ENCODE measurements around the gene TK2. TPM values are rescaled to one million over a fixed set of nuclear protein-coding genes. Genes with fewer than 3 reads are reported as not detected.

TK2 gene
- 15.4 to 18.2 TPM (median 16.1 TPM) in 5 replicates for total RNA-seq (2022; extraction: Qiagen RNA extraction)

DNA sequence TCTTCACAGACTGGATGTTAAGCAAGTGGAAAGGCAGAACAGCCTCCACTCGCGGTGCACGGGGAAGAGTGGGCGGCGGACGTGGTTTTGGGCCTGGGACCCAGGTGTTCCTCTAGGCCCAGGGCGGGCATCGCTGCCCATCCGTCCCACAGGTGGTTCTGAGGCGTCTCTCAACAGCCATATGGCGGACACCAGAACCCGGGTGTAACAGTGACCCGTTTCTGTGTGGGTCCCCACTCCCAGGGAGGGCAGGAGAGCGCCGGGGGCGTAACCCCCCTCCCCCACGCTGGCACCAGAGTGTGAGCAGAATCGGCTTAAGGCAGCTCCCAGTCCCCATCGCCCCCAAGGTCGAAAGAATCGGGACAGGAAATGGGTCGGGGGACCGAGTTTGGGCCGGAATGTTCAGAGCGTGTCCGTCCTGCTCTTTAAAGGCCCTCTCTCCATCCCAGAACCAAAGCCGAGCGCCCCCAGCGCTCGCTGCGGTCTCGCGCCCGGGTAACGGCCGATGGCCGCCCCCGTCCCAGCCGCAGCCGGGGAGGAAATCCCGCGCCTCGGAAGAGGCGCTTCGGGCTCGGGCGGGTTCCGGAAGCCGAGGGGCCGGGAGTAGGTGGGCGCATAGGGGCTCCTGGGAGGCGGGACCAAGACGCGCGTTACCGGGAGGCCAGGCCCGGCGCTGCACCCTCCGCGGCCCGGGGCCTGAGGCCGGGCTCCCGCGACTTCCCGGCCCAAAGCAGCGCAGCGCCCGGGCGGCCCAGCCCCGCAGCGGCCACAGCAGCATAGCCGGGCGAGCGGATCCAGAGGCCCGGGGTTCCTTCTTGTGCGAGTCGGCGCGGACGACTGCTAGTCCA lies at the start of gene TK2:
Gene TK2 (minus strand): TSS at position 839 of the 848 bp plus-strand sequence. CDS start 61 bp downstream, at position 778.

DNA sequence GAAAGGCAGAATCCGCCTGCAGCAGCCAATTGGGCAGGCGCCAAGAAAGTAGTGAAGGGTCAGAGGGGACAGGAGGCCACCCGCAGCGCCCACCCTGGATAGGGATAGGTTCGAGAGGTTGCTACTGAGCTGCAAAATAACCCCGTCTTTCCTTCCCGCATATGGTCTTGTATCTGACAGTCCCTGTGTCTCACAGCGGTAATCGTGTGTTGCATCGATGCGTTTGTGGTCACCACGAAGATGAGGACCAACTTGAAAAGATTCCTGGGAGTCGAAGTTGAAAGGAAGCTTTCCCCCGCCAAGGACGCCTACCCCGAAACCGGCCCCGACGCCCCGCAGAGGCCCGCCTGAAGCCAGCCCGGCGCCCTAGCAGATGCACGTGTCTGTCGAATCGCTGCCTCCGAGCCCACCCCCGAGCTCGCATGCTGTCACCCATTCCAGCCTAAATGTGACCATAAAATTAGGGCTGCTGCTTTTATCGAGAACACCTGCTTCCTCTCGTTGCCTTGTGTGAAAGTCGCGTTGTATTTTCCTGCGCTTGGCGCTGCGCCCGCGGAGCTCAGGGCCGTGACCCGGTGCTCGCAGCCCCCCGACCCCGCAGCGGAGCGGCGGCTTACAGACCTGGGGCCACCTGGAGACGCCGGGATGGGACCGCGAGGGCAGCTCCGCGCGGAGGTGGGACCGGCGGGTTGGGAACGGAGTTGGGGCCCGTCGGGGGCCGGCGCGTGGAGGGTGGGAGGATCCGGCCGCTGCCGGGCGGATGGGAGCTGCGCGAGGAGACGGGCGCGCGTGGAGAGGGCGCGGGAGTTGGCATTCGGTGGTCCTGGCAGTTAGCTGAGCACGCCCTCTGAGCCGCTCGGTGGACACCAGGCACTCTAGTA lies 29.0 kb upstream of the TK2 start, which contains the start of gene CMTM2:
Gene CMTM2 (plus strand): TSS at position 813 of the 881 bp plus-strand sequence. CDS start 145 bp downstream, outside the sequence.

DNA sequence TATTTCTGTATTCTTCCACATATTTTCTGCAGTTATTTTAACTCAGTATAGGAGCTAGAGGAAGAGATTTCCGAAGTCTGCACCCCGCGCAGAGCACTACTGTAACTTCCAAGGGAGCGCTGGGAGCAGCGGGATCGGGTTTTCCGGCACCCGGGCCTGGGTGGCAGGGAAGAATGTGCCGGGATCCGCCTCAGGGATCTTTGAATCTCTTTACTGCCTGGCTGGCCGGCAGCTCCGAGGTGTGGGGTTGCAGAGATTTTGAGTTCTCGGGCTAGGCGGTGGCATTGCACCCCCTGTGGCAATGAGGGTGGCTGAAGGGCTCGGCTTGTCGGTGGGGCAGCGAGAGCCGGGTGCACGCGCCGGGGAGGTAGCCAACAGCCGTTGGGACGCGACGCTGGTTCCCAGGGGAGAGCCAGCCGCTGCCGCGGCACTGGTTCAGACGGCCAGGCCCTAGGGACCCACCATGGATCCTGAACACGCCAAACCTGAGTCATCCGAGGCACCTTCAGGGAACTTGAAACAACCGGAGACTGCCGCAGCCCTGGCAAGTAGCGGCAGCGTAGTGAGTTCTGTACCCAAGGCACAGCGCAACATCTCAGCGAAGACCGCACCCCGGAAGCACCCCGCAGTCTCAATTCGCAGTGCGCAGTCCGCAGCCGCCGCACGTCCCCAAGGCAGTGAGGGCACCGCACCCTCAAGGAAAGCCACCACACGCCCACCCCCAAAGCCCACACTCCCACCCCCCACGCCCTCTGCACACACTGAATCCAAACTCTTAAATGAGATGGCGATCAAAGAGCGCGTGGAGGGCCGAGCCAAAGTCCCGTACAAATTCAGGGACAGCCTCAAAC lies 16.4 kb upstream of the TK2 start, which contains the start of gene CMTM1:
Gene CMTM1 (plus strand): TSS at position 389 of the 851 bp plus-strand sequence. CDS start 75 bp downstream, at position 464.

DNA sequence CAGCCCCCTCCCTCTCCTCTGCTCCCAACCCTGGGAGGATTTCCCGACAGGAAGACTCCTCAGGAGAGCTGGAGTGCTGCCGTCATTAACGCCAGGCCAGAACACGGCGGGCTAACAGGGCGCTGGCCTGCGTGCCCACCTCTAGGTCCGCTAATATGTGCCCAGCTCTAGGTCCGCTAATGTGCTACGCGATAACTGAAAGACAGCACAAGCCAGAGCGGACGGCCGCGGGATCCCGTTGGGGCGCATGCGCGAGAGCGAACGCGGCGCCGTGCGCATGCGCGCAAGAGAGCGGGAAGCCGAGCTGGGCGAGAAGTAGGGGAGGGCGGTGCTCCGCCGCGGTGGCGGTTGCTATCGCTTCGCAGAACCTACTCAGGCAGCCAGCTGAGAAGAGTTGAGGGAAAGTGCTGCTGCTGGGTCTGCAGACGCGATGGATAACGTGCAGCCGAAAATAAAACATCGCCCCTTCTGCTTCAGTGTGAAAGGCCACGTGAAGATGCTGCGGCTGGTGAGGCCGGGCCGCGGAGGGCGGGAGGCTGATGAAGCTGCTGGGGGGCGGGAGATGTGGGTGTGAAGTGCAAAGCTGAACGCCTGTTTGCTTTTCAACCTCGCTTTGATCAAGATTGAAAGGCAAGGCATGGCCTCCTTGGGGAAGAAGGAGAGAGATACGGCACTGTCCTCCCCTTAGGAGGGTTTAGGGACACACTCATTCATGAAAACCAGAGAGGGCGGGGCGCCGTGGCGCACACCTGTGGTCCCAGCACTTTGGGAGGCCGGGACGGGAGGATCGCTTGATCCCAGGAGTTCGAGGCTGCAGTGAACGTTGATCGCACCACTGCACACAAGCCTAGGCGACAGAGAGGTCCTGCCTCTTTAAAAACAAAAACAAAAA lies 2.6 kb upstream of the TK2 start, which contains the start of gene CKLF:
Gene CKLF (plus strand): TSS at position 291 of the 892 bp plus-strand sequence. CDS start 140 bp downstream, at position 431.

Other genes starting within 250 kb of the TK2 start
- 0.09 to 0.22 TPM (median 0.16 TPM) in 5 replicates for gene CDH5, start 183.4 kb downstream of the TK2 start, total RNA-seq (2022; extraction: Qiagen RNA extraction)
- 2.4 to 3.9 TPM (median 2.9 TPM) in 5 replicates for gene BEAN1, start 122.8 kb downstream of the TK2 start, total RNA-seq (2022; extraction: Qiagen RNA extraction)
- 61.7 to 68.7 TPM (median 67.2 TPM) in 5 replicates for gene CKLF, start 2.5 kb upstream of the TK2 start, total RNA-seq (2022; extraction: Qiagen RNA extraction)
- 0.63 to 1.7 TPM (median 1.2 TPM) in 5 replicates for gene CMTM1, start 16.3 kb upstream of the TK2 start, total RNA-seq (2022; extraction: Qiagen RNA extraction)
- gene CMTM2, start 29.3 kb upstream of the TK2 start, total RNA-seq (2022; extraction: Qiagen RNA extraction) = not detected in 5 replicates
- gene CMTM3, start 54.6 kb upstream of the TK2 start, total RNA-seq (2022; extraction: Qiagen RNA extraction) = 76.9 to 83.6 TPM (median 82.0 TPM) in 5 replicates
- gene CMTM4, start 146.6 kb upstream of the TK2 start, total RNA-seq (2022; extraction: Qiagen RNA extraction) = 20.9 to 38.7 TPM (median 31.5 TPM) in 5 replicates
- 40.4 to 60.5 TPM (median 52.6 TPM) in 5 replicates for gene DYNC1LI2, start 201.5 kb upstream of the TK2 start, total RNA-seq (2022; extraction: Qiagen RNA extraction)